Activated CD8-positive, alpha-beta memory T cell treated with anti-CD3 and anti-CD28 coated beads for 24 hours (primary cell): ENCODE measurements around the gene MPRIP.
"Not testable (repeated sequence)": the region's sequence is repeated elsewhere in the genome, so short reads cannot be mapped to it uniquely, and the experiment has no call there.

Experiments used
- DNase-seq: peaks from one replicate; pipeline ENCODE4 v3.0.0-alpha.2; 2020

Gene MPRIP, protein sequence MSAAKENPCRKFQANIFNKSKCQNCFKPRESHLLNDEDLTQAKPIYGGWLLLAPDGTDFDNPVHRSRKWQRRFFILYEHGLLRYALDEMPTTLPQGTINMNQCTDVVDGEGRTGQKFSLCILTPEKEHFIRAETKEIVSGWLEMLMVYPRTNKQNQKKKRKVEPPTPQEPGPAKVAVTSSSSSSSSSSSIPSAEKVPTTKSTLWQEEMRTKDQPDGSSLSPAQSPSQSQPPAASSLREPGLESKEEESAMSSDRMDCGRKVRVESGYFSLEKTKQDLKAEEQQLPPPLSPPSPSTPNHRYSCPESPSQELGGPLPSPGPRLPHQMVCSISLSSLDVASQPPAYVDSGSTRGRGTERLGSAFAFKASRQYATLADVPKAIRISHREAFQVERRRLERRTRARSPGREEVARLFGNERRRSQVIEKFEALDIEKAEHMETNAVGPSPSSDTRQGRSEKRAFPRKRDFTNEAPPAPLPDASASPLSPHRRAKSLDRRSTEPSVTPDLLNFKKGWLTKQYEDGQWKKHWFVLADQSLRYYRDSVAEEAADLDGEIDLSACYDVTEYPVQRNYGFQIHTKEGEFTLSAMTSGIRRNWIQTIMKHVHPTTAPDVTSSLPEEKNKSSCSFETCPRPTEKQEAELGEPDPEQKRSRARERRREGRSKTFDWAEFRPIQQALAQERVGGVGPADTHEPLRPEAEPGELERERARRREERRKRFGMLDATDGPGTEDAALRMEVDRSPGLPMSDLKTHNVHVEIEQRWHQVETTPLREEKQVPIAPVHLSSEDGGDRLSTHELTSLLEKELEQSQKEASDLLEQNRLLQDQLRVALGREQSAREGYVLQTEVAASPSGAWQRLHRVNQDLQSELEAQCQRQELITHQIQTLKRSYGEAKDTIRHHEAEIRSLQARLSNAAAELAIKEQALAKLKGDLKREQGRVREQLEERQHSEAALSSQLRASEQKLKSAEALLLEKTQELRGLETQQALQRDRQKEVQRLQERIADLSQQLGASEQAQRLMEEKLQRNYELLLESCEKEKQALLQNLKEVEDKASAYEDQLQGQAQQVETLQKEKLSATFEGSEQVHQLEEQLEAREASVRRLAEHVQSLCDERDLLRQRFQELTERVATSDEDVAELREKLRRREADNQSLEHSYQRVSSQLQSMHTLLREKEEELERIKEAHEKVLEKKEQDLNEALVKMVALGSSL (N-terminal part only)

DNA sequence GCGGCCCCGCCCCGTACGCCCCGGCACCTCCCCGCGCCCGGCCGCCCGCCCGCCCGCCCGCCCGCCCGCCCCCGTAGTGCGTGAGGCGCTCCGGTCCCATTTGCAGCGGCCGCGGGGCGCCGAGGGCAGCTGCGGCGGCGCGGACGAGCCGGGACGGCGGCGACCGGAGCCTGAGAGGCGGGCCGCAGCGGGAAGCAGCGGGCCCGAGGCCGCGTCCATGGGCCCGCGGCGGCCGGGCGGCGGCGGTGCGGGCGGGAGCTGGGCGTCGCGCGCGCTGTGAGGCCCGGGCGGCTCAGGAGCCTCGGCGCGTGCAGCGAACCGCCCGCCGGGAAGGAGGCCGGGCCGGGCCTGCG is at the start of gene MPRIP:
MPRIP (plus strand) TSS at position 74 of the 353 bp plus-strand sequence. CDS start 392 bp downstream, outside the sequence.
- no peak for DNase-seq

DNA sequence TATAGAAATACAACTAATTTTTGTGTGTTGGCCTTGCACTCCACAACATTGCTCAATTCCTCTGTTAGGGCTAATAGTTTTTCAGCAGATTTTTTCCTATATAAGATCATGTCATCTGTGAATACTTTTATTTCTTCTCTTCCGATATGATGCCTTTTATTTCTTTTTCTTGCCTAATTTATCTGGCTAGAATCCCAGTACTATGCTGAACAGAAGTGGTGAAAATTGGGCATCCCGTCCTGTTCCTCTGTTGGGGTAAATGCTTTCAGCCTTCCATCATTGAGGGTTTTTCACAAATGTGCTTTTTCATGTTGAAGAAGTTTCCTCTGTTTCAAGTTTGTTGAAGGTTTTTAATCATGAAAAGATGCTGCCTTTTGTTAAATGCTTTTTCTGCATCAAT is 47.6 kb upstream of the MPRIP start:
- DNase-seq: no peak

GRCh38 chr17:16995930-16996329 is 46.3 kb upstream of the MPRIP start:
- no peak for DNase-seq

GRCh38 chr17:16996726-16997125 is 45.5 kb upstream of the MPRIP start:
- not testable (repeated sequence) for DNase-seq

- peak; percentile 86 for DNase-seq
Measured at GRCh38 chr17:16997514-16998429, 44.5 kb upstream of the MPRIP start.

GRCh38 chr17:16999931-17000625 is 42.2 kb upstream of the MPRIP start:
- no peak for DNase-seq

DNA sequence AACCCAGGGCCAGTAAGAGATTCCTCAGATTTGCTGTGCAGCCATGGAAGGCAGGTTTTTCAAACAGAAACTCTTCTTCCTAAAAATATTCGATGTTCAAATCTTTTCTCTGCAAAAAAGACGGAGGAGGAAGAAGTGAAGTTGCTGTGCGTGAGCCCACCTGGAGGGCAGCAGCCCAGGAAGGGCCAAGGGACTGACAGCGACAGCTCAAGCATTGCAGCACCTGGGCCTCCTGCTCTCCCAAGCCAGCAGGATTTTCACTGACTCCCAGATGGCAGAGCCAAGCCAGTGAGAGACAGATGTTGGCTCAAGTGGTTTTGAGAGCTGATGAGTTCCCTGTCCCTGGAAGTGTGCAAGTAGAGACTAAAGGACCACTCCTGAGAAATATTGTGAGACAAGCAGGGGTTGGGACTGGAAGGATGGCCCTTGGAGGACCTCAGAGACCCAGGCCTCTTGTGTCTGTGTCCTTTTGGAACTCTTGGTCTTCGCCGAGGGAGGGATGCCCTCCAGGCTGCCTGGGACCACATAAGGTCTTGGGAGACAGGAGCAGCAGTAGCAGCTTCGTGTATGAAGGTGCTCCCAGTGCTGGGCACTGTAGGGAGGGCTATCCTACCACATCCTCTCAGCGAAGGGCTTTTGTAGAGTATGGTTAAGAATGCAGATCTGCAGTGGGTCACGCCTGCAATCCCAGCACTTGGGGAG is 41.0 kb upstream of the MPRIP start:
- DNase-seq: no peak

- DNase-seq: peak; percentile 92
Measured at GRCh38 chr17:17001874-17002520, 40.3 kb upstream of the MPRIP start.

- DNase-seq: not testable (repeated sequence)
Measured at GRCh38 chr17:17002731-17003715, 39.2 kb upstream of the MPRIP start.

GRCh38 chr17:17004251-17004996 is 37.8 kb upstream of the MPRIP start:
- no peak for DNase-seq

GRCh38 chr17:17004997-17005614 is 37.2 kb upstream of the MPRIP start:
- not testable (repeated sequence) for DNase-seq

- DNase-seq: not testable (repeated sequence)
Measured at GRCh38 chr17:17007891-17008290, 34.4 kb upstream of the MPRIP start.

- DNase-seq: not testable (repeated sequence)
Measured at GRCh38 chr17:17008621-17009397, 33.4 kb upstream of the MPRIP start.

DNA sequence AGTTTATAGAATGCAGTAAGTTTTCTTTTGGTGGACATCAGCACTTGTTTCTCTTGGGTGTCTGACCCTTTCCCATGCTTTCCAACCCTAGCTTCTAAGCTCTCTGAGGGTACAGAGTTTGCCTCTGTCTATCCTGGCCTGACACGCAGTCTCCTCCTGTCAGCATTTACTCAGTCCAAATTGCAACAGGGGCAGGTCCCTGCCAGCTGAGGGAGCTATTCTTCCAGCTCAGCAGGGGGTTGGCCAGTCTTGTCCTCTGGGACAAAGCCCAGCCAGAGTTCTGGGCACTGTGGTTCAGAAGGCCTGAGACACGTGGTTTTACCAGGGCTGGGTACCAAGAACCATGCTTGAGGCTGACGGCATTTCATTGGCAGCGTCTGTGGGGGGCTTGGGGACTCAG is 32.3 kb upstream of the MPRIP start:
- not testable (repeated sequence) for DNase-seq

GRCh38 chr17:17010545-17011034 is 31.7 kb upstream of the MPRIP start:
- not testable (repeated sequence) for DNase-seq
